Transverse colon (tissue), 4 donors: Measurements from ENCODE around the gene SEC23B. TPM values are rescaled to one million over a fixed set of nuclear protein-coding genes. Genes with fewer than 3 reads are reported as not detected.

ENCODE experiments used
- DNase-seq: peaks from one replicate; pipeline ENCODE4 v3.0.0-alpha.2; 2019
- H3K27ac ChIP-seq, 4 donors: fragments of 200-600 bp; sonication (generic); 2 replicates each; pipeline ENCODE4 v1.5.1; 2016 to 2018; ENCODE audit warnings: inconsistent platforms in 4 of 4
- H3K27me3 ChIP-seq: fragments of 200-600 bp; sonication (generic); 2 replicates; pipeline ENCODE4 v1.5.1; 2017; ENCODE audit warnings: inconsistent platforms
- H3K36me3 ChIP-seq, 4 donors: fragments of 200-600 bp; sonication (generic); 2 replicates each; pipeline ENCODE4 v1.5.1; 2017 to 2019; ENCODE audit warnings: inconsistent platforms in 4 of 4
- H3K4me1 ChIP-seq, 4 donors: fragments of 200-600 bp; sonication (generic); 2 replicates each; pipeline ENCODE4 v1.5.1; 2017 to 2020; ENCODE audit warnings: inconsistent platforms in 4 of 4
- H3K4me3 ChIP-seq, 4 donors: fragments of 200-600 bp; sonication (generic); 1 replicate in 1 of 4; 2 replicates in 3 of 4; pipeline versions ENCODE4 v1.5.1 to v1.6.1; 2017 to 2019; ENCODE audit warnings: inconsistent platforms in 4 of 4
- H3K9me3 ChIP-seq, 2 donors: fragments of 200-600 bp; sonication (generic); 2 replicates each; pipeline ENCODE4 v1.5.1; 2017 to 2019; ENCODE audit warnings: inconsistent platforms in 2 of 2
- EP300 ChIP-seq: sonication (generic); formaldehyde crosslinking; IDR thresholded peaks from one replicate; pipeline ENCODE4 v1.6.1; 2017; ENCODE audit warnings: antibody characterized with exemption, low read depth
- POLR2A ChIP-seq: fragments of 450-650 bp; IDR thresholded peaks from one replicate; pipeline ENCODE4 v1.6.1; 2016; ENCODE audit warnings: antibody characterized with exemption, mild to moderate bottlenecking, moderate library complexity
- POLR2AphosphoS5 ChIP-seq, 3 donors: sonication (generic); formaldehyde crosslinking; IDR thresholded peaks; one replicate each; pipeline ENCODE4 v1.6.1; 2016; ENCODE audit warnings: antibody characterized with exemption in 3 of 3
- WGBS, 2 donors: methylation state at CpG; one replicate each; pipeline ENCODE4 v1.1.5; 2018; ENCODE audit warnings: low coverage in 1 of 2; 5-methylcytosine and 5-hydroxymethylcytosine counted together
- in situ Hi-C, 4 donors: fragments of 200-750 bp; cut with MboI; loops; one replicate each; pipeline versions ENCODE4 v1.15.0 to v1.15.1; 2017; ENCODE audit warnings: low sequenced_read_pairs in 3 of 4, low pct_ligation_motif_present in 1 of 4, low pct_unique_long_range_greater_than_20kb in 1 of 4
- intact Hi-C: fragments of 100-400 bp; cut with DNase I; formaldehyde crosslinking; loops from one replicate; pipeline ENCODE4 v1.15.1; 2023; ENCODE audit warnings: low total_unique reads
- total RNA-seq, 4 donors: library from RNA; depleted of rRNA; stranded (reverse); fragments of >200 nt; gene quantifications; one replicate each; pipeline ENCODE4 v1.1.0, GENCODE V29; 2016
- TF ChIP-seq, protein P1 (sequence below), 5 experiments: fragments of 200-600 bp in 3 of 5; fragments of 450-650 bp in 2 of 5; sonication (generic) in 3 of 5; IDR thresholded peaks; 1 replicate in 2 of 5; 2 replicates in 3 of 5; pipeline ENCODE4 v1.5.1; 2016 to 2017; ENCODE audit warnings: antibody characterized with exemption in 5 of 5, inconsistent platforms in 3 of 5, mild to moderate bottlenecking in 2 of 5, moderate library complexity in 1 of 5

The SEC23B gene
- total RNA-seq, 4 donors from 2014 or later, result 16.8 to 38.0 (median 30.9) TPM

DNA sequence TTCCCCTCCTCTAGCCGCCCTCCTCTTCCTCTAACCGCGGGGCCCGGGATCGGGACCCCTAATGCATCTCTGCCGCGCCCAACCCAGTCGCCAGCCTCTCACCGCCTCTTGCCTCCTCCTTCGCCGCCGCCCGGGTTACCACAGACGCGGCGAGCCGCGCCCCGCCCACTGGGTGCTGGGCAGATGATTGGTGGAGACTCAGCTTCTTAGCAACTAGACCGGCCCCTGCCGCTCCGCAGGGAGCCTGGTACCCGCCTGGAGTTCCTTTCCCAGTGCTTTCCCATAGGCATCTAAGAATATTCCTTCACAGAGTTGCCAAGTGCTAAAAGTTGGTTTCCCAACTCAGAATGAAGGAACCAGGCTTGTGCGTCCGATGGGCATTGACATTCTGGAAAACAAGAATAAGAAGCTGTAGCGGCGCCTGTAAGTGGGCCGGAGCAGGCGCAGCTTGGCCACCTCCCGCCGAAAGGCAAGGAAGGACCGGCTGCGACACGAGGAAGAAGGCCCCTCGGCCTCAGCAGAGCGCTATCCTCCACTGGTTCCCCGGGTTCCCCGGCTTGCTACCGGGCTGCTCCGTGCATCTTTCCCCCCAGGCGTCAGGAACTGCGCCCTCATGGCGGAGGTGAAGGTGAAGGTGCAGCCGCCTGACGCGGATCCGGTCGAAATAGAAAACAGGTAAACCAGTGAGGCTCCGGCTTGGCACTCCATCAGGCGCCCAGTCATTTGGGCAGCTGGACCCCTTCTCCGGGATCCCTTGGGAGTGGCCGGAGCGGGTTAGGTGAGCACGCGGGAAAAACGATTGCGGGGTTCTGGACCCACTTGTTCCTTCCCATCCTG is 40.6 kb upstream of the SEC23B start, which contains the start of the genes DZANK1 and POLR3F:
Gene DZANK1 (minus strand): TSS at position 137 of the 837 bp plus-strand sequence. CDS start 1,672 bp downstream, outside the sequence.
Gene POLR3F (plus strand): TSS at position 497 of the 837 bp plus-strand sequence. CDS start 117 bp downstream, at position 614.
- intact Hi-C loops, result no loop called here
- peaks cover 8 to 20% (median 14%) of the 10 kb centered on the region in 4 donors for H3K4me1 ChIP-seq
- no peaks in the 10 kb centered on the region for H3K36me3 ChIP-seq
- no peaks in the 10 kb centered on the region for H3K27me3 ChIP-seq
- TF ChIP-seq POLR2AphosphoS5 (IDR thresholded peaks at IDR 0.05), result peak; percentile 66 to 73 (median 71)
- TF ChIP-seq, protein P1, sequence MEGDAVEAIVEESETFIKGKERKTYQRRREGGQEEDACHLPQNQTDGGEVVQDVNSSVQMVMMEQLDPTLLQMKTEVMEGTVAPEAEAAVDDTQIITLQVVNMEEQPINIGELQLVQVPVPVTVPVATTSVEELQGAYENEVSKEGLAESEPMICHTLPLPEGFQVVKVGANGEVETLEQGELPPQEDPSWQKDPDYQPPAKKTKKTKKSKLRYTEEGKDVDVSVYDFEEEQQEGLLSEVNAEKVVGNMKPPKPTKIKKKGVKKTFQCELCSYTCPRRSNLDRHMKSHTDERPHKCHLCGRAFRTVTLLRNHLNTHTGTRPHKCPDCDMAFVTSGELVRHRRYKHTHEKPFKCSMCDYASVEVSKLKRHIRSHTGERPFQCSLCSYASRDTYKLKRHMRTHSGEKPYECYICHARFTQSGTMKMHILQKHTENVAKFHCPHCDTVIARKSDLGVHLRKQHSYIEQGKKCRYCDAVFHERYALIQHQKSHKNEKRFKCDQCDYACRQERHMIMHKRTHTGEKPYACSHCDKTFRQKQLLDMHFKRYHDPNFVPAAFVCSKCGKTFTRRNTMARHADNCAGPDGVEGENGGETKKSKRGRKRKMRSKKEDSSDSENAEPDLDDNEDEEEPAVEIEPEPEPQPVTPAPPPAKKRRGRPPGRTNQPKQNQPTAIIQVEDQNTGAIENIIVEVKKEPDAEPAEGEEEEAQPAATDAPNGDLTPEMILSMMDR (IDR thresholded peaks at IDR 0.05), result no peak
- TF ChIP-seq EP300, result no peak
- peak; percentile 57 for TF ChIP-seq POLR2A
- H3K4me3 ChIP-seq, result peak within 1 kb of the TSS; percentile 50 to 78 (median 64)
- WGBS, 2 donors, result 0% methylated on average over 51 of the region's 57 CpGs; no CpG with 5 or more reads in 1 of the 2 donors
- in situ Hi-C loops, result no loop called here
- peak; percentile 96 for DNase-seq
- peak within 1 kb of the TSS; percentile 81 to 87 (median 84) for H3K27ac ChIP-seq
- H3K9me3 ChIP-seq, result no peaks in the 10 kb centered on the region

DNA sequence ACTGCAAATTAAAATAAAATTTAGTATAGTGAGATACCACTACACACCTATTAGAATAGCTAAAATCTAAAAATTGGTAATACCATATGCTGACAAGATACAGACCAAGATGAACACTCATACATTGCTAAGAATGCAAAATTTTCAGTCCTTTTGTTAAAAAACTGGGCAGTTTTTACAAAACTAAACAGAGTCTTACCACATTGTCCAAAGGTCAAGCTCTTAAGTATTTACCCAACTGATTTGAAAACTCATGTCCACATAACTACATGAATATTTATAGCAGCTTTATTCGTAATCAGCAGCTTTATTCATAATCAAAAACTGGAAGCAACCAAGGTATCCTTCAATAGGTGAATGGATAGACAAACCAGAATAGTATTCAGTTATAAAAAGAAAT is 30.5 kb upstream of the SEC23B start:
- H3K36me3 ChIP-seq, result peaks cover 0 to 46% (median 22%) of the 10 kb centered on the region in 4 donors
- H3K9me3 ChIP-seq, result no peaks in the 10 kb centered on the region
- WGBS, 2 donors, result 94 to 100% methylated on average over 1 of the region's 1 CpG
- DNase-seq, result no peak
- intact Hi-C loops (no loop called here), in situ Hi-C loops (no loop called here)
- no peak overlapping the region for H3K4me3 ChIP-seq
- TF ChIP-seq EP300 (no peak), POLR2A (no peak), POLR2AphosphoS5 (IDR thresholded peaks at IDR 0.05) (no peak)
- TF ChIP-seq, protein P1 (IDR thresholded peaks at IDR 0.05), result no peak
- H3K27me3 ChIP-seq, result no peaks in the 10 kb centered on the region
- H3K4me1 ChIP-seq, result no peaks in the 10 kb centered on the region
- H3K27ac ChIP-seq, result no peak overlapping the region

DNA sequence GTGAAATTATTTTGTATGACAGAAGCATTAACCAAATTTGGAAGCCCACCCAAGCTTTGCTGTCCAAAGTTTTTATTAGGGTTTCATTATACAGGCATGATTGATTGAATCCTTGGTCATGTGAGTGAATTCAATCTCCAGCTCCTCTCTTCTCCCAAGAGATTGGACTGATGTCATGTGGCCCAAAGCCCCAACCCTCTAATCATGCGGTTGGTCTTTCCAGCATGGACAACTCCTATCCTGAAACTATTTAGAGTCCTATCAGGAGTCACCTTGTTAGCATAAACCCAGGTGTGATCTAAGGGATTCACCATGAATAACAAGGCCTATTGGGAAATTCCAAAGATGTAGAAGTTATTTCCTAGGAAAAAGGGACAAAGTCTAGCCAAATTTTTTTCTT is 29.9 kb upstream of the SEC23B start:
- WGBS, 2 donors, result 100% methylated on average over 1 of the region's 1 CpG; no CpG with 5 or more reads in 1 of the 2 donors
- peaks cover 0 to 51% (median 25%) of the 10 kb centered on the region in 4 donors for H3K36me3 ChIP-seq
- no peaks in the 10 kb centered on the region for H3K9me3 ChIP-seq

DNA sequence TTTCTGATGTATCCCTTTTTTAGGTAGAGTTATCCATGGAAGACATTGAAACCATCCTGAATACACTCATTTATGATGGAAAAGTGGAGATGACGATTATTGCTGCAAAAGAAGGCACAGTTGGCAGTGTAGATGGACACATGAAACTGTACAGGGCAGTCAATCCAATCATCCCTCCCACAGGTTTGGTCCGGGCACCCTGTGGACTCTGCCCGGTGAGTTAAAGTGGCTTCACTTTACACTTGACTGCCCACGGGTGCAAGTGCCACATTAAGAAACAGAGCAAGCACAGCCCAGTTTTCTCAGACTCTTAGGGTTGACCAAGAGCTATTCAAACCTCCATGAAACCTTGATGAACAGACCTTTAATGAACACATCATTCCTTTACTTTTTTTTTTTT is 26.1 kb upstream of the SEC23B start:
- no peak for DNase-seq
- TF ChIP-seq, protein P1 (IDR thresholded peaks at IDR 0.05), result no peak
- no peak for TF ChIP-seq EP300
- no peak for TF ChIP-seq POLR2AphosphoS5 (IDR thresholded peaks at IDR 0.05)
- TF ChIP-seq POLR2A, result no peak
- no peak overlapping the region for H3K27ac ChIP-seq
- no peaks in the 10 kb centered on the region for H3K9me3 ChIP-seq
- no peak overlapping the region for H3K4me3 ChIP-seq
- peaks cover 0 to 52% (median 22%) of the 10 kb centered on the region in 4 donors for H3K36me3 ChIP-seq
- H3K4me1 ChIP-seq, result no peaks in the 10 kb centered on the region
- intact Hi-C loops, result loop anchor here (10.0 kb wide), 1 partner anchor 1043 kb away; no protein-coding TSS in a partner anchor
- H3K27me3 ChIP-seq, result no peaks in the 10 kb centered on the region
- 88 to 91% methylated on average over 4 of the region's 4 CpGs for WGBS, 2 donors
- in situ Hi-C loops, result no loop called here

More for the DNA sequence above, 29.9 kb upstream of the SEC23B start:
- TF ChIP-seq POLR2AphosphoS5 (IDR thresholded peaks at IDR 0.05), result no peak
- no peak for TF ChIP-seq EP300
- no peak for TF ChIP-seq POLR2A
- TF ChIP-seq, protein P1 (IDR thresholded peaks at IDR 0.05), result no peak
- no peaks in the 10 kb centered on the region for H3K27me3 ChIP-seq
- no peak overlapping the region for H3K4me3 ChIP-seq
- intact Hi-C loops, result no loop called here
- no peak for DNase-seq
- in situ Hi-C loops, result no loop called here
- H3K4me1 ChIP-seq, result no peaks in the 10 kb centered on the region
- no peak overlapping the region for H3K27ac ChIP-seq
